Fibroblast of skin of back (primary cell): Measurements from ENCODE around the gene GRB7.
"Not testable (repeated sequence)": the region's sequence is repeated elsewhere in the genome, so short reads cannot be mapped to it uniquely, and the experiment has no call there.

Experiments used
- DNase-seq: peaks from one replicate; pipeline ENCODE4 v3.0.0-alpha.2; 2013

Gene GRB7

DNA sequence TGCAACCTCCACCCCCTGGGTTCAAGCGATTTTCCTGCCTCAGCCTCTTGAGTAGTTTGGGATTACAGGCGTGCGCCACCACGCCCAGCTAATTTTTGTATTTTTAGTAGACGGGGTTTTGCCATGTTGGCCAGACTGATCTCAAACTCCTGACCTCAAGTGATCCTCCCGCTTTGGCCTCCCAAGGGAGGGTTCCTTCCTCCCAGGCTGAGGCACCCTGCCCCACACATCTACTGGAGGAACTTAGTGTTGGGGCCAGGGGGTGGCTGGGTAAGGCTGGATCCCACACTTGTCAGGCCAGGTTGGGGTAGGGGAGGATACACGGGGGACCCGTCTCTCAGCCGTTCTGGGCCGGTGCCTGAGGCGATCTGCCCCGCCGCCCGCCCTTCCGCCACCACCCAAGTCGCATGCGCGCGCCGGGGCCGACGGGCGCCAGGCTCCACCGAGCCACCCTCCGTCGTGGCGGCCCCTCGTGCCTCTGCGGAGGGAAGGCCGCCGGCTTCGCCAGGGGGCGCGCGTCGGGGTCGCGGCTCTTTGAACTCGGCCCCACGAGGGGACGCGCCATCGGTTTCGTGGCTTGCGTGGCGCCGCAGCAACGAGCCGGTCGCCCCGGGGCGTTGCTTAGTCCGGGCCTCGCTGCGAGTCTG is 15.9 kb downstream of the GRB7 start:
- DNase-seq = peak; percentile 40

GRCh38 chr17:39754161-39754957 is 16.6 kb downstream of the GRB7 start:
- peak; percentile 89 for DNase-seq

DNA sequence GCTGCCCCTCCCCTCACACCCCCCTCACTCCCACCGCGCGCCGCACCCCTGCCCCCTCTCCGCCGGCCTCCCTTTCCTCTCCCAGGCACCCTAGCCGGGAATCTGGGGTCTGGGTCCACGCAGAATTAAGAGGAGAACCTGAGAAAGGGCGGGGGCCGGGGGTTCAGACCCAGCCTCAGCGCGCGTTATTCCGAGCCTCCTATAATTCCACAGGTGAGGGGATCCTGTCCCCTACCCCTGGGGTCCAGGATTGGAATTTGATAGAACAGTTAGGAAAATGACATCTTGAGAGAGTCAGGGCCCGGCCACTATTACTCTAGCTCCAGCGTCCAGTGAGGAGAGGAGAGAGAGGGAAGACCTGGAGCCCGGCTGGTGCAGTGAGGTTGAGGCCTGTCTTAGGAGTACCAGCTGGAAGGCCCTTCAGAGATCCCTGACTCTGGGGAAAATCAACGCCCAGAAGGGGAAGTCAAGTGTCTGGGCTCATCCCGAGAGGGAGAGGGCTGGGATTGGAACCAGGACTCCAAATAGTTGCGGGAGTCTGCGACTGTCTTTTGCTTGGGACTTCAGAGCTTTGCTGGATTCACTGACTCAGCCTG is 17.3 kb downstream of the GRB7 start:
- DNase-seq = no peak

DNA sequence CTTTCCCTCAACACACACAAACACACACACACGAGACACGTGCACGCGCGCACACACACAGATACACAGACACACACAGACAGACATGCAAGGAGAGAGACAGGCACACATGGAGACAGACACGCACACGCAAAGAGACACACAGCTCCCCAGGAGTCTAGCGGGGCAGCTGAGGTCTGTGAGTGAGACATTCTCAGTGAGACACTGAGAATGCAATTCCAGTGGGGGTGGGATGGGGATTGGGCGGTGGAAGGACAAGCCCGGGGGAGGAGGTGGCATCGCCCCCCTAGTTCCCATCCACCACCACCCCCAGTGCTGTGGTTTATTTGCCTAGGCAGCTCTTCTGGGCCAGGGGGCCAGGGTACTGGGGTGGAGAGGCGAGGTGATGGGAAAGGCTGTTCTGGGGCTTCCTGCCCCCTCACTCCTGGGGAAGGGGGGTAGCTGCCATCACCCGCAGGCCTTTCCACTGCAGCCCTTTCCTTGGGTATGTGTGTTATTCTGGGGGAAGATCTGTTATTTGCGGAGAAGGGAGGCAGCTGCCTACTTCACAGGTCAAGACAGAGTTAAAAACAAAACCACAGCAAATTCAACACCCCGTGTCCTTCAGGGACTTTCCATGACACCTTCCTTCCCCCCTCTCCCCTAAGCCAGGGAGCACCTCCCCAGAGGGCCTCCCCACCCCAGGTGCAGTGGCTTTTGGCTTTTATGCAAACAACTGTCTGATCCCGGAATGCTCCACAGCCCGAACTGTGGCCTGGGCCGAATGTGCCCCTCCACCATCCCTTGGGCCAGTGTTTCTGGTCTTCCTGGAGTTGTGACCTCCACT is 18.0 kb downstream of the GRB7 start:
- peak; percentile 57 for DNase-seq

GRCh38 chr17:39756380-39757079 is 18.8 kb downstream of the GRB7 start:
- DNase-seq = no peak

GRCh38 chr17:39757176-39757662 is 19.5 kb downstream of the GRB7 start:
- no peak for DNase-seq

- peak; percentile 27 for DNase-seq
Observed at GRCh38 chr17:39757931-39758873, 20.5 kb downstream of the GRB7 start.

DNA sequence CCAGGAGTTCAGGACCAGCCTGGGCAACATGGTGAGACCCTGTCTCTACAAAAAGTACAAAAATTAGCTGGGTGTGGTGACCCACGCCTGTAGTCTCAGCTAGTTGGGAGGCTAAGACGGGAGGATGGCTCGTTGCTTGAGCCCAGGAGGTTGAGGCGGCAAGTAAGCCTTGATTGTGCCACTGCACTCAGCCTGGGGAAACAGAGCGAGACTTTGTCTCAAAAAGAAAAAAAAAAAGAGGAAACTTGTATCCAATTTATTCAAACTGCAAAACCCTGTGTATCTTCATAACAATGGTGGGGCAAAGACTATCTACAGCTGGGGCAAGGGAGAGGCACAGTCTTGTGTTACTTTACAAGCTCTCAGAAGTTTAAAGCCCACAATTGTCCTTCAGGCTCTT is 21.5 kb downstream of the GRB7 start:
- no peak for DNase-seq

- peak; percentile 29 for DNase-seq
Observed at GRCh38 chr17:39761861-39762496, 24.2 kb downstream of the GRB7 start.

DNA sequence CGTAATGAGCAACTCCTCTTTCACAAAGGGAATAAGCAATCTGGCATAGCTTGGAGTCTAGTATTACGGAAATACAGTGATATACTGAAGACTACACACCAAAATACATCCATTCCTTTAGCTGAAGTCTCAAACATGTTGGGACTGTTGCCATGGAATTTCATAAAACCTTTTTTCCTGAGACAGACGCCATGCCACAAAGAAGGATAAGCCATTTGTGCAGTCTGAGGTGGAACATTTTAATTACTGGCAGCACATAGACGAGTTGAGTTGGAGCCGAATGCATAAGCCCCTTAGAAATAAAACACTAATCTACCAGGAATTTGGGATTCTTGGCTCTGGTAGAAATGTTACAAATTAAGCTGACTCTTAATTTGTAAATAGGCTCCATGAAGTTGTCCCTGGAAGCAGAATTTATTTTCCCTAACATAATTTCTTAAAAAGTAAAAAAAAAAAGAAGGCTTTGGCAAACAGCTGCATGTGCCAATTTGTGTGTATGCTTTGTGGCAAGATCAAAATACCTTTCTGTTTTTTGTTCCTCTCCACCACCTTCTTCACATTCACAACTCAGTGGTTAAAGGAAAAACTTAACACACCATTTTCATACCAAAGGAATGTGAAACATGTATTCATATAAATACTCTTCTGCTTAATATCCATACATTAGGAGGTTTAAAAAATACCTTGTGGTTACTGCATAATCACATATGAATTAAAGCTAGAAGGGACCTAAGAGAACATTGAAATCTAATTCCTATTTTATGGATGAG is 25.5 kb downstream of the GRB7 start:
- peak; percentile 78 for DNase-seq

DNA sequence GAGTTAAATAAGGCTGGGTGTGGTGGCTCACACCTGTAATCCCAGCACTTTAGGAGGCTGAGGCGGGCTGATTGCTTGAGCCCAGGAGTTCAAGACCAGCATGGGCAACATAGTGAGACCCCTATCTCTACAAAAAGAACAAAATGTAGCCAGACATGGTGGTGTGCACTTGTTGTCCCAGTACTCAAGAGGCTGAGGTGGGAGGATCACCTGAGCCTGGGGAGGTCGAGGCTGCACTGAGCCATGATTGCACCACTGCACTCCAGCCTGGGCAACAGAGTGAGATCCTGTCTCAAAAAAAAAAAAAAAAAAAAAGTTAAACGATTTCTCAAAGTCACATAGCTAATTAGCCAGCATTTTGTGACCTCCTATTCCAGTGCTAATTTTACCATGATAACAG is 26.4 kb downstream of the GRB7 start:
- DNase-seq = not testable (repeated sequence)

GRCh38 chr17:39765175-39765574 is 27.4 kb downstream of the GRB7 start:
- DNase-seq = no peak

GRCh38 chr17:39765766-39766165 is 28.0 kb downstream of the GRB7 start:
- DNase-seq = no peak

- no peak for DNase-seq
Observed at GRCh38 chr17:39767147-39767546, 29.4 kb downstream of the GRB7 start.

DNA sequence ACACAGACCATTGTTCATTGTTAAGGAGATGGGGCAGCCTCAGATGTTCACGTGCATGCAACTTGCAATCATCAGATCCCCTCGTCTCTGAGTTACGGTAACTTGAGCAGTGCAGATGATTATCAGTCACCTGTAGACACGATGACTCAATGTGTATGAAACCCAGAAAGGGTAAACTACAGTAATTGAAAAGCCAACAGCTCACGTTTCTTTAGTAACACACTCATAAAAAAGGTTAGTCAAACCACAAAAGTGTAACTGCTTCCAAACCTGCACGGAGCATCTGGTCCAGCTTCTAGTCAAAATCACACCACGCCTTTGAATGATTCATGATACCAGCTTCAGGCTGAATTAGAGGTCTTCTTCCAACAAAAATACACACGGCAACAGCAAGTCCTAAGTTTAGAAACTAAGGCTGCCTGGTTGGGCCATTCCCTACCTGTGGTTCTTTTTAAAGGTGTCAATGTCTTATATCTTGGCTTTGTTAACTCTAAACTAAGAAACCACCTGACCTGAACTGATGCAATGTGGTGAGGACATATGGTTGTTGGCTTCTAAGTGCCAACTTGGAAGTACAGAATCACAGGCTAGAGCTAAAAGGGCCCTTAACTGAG is 32.3 kb downstream of the GRB7 start:
- no peak for DNase-seq

DNA sequence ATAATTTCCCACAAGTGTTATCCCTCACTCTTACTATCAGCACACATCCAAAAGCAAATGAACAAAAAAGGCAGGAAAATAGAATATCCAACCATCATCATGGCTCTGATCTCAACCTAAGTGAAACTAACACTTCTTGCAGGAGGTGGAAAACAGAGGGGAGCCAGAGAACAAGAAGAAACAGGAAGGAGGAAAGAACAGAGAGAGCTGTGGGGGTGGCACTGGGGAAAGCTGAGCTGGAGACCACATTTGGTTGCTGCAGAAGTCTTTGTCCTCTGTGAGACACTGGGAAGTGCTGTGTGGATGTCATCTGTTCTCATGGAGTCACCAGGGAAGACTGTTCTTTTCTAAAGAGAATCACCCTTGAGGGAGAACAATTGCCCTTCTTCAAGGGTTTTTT is 34.7 kb downstream of the GRB7 start:
- DNase-seq = no peak

GRCh38 chr17:39772987-39773934 is 35.5 kb downstream of the GRB7 start:
- DNase-seq = no peak

- no peak for DNase-seq
Observed at GRCh38 chr17:39774047-39774446, 36.3 kb downstream of the GRB7 start.
